HG03175 (cell line): ENCODE results near the gene PANK2.

Source experiments
- ATAC-seq: cut with Tn5 transposase; IDR thresholded peaks from one replicate; pipeline ENCODE4 v1.9.1; 2021; ENCODE audit warnings: mild to moderate bottlenecking, moderate library complexity; ENCODE audit not compliant: unreplicated experiment

Gene PANK2

DNA sequence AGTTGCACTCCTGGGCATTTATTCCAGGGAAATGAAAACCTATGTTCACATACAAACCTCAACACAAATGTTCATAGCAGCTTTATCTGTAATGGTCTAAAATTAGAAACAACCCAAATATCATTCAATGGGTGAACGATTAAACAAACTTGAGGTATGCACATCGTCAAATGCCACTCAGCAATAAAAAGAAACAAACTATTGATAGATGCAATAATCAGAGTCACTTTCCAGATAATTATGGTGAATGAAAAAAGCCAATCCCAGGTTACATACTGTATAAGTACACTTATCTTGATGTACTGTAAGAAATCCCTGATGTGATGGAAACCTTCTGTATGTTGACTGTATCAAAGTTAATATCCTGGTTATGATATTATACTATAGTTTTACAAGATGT is 87.3 kb downstream of the PANK2 start:
- ATAC-seq: no peak
